Stomach (tissue), 4 donors: ENCODE data around the gene RPP14.

Experiments used
- EP300 ChIP-seq: sonication (generic); formaldehyde crosslinking; IDR thresholded peaks from one replicate; pipeline ENCODE4 v1.6.1; 2017; ENCODE audit warnings: antibody characterized with exemption
- POLR2AphosphoS5 ChIP-seq, 3 donors: sonication (generic); formaldehyde crosslinking; IDR thresholded peaks; one replicate each; pipeline ENCODE4 v1.6.1; 2016; ENCODE audit warnings: antibody characterized with exemption in 3 of 3
- TF ChIP-seq, protein P1 (sequence below), 7 experiments: fragments of 450-650 bp in 4 of 7; fragments of 200-600 bp in 3 of 7; sonication (generic) in 3 of 7; IDR thresholded peaks; one replicate each; pipeline ENCODE4 v1.5.1; 2016 to 2019; ENCODE audit warnings: antibody characterized with exemption in 7 of 7, control low read depth in 2 of 7, mild to moderate bottlenecking in 1 of 7

GRCh38 chr3:58342676-58343075 lies 36.6 kb downstream of the RPP14 start:
- TF ChIP-seq, protein P1, sequence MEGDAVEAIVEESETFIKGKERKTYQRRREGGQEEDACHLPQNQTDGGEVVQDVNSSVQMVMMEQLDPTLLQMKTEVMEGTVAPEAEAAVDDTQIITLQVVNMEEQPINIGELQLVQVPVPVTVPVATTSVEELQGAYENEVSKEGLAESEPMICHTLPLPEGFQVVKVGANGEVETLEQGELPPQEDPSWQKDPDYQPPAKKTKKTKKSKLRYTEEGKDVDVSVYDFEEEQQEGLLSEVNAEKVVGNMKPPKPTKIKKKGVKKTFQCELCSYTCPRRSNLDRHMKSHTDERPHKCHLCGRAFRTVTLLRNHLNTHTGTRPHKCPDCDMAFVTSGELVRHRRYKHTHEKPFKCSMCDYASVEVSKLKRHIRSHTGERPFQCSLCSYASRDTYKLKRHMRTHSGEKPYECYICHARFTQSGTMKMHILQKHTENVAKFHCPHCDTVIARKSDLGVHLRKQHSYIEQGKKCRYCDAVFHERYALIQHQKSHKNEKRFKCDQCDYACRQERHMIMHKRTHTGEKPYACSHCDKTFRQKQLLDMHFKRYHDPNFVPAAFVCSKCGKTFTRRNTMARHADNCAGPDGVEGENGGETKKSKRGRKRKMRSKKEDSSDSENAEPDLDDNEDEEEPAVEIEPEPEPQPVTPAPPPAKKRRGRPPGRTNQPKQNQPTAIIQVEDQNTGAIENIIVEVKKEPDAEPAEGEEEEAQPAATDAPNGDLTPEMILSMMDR (IDR thresholded peaks at IDR 0.05): no peak
- no peak for TF ChIP-seq POLR2AphosphoS5 (IDR thresholded peaks at IDR 0.05)
- no peak for TF ChIP-seq EP300
